KG1 (cell line): ENCODE measurements around the gene ARFGAP2.
"Not testable (repeated sequence)": the region's sequence is repeated elsewhere in the genome, so short reads cannot be mapped to it uniquely, and the experiment has no call there.

Experiments
- DNase-seq: peaks from one replicate; lab custom pipeline; 2025; lab: John Stamatoyannopoulos, UW

ARFGAP2 gene

DNA sequence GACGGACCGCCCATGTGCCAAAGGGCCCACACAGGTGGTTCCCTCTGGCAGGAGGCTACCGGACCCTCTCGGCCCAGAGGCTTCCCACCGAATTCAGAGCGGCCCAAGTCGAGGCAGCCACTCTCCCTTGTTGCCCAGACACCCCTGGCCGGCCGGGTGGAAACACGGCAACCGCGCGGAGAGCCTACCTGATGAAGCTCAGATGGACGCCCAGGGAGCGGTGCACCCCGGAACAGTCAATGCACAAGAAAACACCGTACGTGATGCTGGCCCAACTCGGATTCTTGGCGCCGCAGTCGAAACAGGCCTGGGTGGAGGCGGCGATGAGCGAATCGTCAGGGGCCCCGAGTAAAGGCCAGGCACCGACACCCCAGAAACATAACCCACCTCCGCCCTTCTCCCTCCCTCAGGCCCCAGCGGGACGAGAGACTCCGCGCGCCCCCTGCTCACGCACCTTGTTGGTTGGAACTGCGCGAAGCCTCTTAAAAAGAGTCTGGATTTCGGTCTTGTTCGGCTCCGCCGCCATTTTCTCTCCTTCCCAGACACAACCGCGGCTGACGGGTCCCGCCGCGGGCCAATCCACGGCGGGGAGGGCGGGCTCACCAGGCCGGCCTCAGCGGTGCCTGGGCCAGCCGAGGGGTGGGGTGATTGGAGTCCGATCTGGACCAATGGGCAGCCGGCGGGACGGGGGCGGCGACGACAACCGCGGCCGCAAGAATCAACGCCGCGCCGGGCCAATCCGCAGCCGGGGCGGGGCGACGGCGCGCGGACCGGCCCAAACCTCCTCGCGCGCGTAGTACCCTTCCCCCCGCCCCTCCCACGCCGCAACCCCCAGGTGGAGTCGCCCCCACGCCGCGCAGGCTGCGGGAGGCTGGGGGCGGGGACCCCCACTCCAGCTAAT lies at the start of gene ARFGAP2:
TSS of gene ARFGAP2 (minus strand) at position 552 of the 901 bp plus-strand sequence. CDS start at position 526, 26 bp downstream.
- peak; percentile 86 for DNase-seq

DNA sequence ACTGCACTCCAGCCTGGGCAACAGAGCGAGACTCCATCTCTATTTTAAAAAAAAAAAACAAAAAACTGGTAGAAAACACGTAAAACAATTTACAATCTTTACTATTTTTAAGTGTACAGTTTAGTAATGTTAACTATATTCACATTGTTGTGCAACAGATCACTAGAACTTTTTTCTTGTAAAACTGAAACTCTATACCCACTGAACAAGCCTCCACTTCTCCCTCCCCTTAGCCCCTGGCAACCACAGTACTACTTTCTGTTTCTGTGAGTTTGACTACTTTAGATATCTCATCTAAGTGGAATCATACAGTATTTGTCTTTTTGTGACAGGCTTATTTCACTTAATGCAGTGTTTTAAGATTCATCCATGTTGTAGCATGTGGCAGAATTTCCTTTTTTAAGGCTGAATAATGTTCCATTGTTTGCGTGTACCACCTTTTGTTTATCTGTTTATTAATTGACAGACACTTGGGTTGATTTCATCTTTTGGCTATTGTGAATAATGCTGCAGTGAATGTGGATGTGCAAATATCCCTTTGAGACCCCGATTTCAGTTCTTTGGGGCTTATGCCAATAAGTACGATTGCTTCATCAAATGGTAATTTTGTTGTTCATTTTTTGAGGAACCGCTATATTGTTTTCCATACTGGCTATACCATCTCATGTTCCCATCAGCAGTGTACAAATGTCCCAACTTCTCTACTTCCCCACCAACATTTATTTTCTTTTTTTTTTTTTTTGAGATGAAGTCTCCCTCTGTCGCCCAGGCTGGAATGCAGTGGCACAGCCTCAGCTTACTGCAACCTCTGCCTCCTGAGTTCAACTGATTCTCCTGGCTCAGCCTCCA lies 49.1 kb upstream of the ARFGAP2 start:
- DNase-seq: no peak

DNA sequence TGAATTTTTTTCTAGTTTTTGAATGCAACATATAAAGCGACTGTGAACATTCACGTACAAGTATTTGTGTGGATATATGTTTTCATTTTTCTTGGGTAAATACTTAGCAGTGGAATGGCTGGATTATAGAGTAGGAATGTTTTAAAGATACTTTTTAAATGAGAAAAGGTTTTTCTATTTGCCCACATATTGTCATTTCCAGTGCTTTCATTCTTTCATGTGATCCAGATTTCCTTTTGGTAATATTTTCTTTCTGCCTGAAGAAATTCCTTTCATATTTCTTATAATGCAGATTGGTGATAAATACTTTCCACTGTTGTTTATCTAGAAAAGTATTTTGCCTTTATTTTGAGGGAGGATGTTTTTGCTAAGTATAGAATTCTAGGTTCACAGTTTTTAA lies 46.0 kb upstream of the ARFGAP2 start:
- DNase-seq: no peak

DNA sequence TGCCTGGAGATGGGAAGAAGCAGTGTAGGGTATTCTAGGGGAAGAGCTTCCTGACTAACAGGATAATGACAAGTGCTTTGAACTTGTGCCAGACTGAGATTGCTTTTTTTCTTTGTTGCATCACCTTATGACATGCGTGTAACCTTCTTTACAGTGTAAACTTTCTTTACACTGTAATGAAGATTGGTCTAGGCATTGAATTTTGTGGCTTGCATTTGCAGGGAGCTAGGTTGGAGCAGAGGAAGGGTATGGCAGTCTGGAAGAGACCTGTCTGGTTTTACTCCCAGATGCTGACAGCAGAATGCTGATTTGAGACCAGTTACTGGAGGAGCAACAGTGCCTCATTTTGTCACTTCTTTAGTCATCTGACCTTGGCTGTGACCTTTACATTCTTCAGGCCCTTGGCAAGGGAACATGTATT lies 43.7 kb upstream of the ARFGAP2 start:
- no peak for DNase-seq

DNA sequence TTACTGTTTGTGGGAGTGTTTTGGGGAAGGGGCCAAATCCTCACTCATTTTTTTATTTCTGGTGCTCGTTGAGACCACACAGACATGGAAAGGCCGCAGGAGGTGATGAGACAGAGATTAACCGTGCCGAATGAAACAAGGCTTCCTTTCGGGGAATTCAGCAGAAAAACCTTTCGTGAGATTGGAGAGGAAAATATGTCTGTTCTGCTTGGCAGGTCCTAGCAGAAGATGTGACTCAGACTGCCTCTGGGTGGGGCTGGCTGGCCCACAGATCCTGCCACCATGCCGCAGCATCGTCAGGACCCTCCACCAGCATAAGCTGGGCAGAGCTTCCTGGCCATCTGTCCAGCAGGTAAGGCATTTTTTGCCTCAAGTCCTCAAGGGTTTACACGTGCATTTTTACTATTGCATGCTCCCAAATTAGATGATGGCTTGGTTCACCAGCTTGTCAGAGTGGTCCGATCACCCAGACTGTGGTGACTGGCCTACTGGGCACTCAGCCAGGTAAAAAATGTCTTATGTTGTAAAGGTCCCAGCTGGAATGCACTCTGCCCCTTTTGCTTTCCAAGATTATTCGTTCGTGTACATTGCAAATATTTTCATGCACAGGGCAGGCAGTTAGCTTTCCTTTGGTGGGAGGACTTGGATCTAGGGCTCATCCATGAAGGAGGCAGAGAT lies 39.6 kb upstream of the ARFGAP2 start:
- peak; percentile 56 for DNase-seq

DNA sequence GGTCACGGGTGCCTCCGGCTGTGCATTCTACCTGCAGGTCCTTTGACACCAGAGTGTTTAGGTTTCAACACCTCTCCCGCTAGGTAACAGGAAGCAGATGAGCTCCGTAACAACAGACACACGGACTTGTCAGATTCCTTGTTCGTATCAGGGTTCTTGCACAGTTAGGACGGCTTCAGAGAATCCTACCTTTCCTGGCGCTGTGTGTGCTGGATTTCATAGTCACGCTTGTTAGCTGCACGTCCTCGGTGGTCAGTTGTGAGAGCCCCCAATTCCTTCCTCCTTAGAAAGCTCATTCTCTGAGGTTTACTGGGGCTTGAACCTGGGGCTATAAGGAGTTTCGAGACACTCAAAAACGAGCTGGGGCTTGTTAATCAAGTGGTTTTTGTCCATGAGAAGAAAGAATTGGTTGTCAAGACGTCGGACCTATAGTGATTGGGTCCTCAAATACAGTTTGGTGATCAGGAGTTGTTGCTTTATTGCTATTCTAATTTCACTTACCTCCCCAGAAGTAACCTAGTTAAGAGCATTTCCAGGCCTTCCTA lies 38.8 kb upstream of the ARFGAP2 start:
- peak; percentile 69 for DNase-seq

DNA sequence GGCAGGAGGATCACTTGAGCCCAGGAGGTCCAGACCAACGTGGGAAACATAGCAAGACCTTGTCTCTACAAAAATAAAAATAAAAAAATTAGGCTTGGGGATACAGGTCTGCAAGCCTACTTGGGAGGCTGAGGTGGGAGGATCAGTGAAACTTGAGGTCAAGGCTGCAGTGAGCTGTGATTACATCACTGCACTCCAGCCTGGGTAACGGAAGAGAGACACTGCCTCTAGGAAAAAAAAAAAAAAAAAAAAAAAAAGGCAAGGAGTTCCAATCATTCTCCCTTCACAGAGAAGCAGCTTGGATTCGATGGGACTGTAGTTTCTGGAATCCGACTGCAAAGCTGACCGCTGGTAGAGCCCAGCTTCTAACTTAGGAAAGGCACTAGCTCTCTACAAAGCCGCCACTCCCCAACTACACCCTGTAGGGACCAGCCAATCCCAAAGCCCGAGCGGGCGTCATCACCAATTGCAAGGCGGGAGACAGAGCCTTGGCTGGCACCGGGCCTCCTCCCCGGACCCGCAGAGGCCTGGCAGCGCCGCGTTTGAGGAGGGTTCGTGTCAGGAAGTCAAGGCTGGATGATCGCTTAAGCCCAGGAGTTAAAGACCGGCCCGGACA lies 37.4 kb upstream of the ARFGAP2 start:
- DNase-seq: peak; percentile 46

DNA sequence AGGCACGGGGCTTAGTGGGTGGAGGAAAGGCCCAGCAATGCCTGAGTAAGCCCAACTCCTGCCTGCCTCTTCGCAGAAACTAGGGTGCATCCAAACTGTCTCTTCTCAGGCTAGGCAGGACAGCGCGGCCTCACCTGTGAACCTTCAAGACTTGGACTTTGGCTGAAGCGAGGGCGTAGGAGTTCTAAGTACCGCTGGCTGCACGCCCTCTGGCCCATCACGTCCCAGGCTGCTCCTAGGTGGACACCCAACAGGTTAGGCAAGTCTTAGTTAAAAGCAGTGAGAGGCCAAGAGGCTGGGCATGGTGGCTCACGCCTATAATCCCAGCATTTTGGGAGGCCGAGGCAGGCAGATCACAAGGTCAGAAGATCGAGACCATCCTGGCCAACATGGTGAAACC lies 36.3 kb upstream of the ARFGAP2 start:
- DNase-seq: no peak

DNA sequence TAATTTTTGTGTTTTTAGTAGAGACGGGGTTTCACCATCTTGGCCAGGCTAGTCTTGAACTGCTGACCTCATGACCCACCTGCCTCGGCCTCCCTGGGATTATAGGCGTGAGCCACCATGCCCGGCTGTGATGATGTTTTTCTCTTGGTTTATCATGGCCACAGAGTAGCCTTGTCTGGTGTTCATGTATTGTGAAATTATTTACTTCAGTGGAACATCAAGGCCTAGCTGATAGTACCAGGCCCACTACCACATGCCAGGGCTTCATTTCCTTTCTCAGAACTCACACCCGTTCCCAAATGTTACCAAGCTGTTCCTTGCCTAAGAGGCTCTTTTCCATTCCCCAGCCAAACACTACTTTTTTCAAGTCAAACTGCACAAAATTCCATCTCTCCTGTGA lies 31.9 kb upstream of the ARFGAP2 start:
- no peak for DNase-seq

DNA sequence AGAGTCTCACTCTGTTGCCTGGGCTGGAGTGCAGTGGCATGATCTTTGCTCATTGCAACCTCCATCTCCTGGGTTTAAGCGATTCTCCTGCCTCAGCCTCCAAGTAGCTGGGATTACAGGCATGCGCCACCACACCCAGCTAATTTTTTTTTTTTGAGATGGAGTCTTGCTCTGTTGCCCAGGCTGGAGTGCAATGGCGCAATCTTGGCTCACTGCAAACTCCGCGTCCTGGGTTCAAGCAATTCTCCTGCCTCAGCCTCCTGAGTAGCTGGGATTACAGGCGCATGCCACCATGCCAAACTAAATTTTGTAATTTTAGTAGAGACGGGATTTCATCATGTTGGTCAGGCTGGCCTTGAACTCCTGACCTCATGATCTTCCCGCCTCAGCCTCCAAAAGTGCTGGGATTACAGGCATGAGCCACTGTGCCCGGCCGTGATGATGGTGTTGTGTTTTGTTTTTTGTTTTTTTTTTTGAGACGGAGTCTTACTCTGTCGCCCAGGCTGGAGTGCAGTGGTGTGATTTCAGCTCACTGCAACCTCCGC lies 31.4 kb upstream of the ARFGAP2 start:
- not testable (repeated sequence) for DNase-seq

DNA sequence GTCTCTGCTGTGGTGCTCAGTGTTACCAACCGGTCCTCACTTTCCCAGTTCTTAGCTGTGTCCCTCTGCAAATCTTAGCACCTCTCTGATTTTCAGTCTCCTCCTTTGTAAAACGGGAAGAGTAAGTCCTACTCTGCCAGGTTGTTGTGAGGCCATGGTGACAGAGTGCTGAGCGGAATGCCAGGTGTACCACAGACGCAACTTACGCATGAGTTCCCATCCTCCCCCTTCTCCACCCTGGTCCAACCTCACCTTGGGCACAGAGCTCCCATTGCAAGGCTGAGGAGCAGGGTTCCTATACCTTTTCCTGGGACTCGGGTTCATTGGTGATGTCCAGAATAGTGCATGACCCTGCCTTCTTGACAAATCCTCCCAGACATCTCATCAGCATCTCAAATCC lies 30.8 kb upstream of the ARFGAP2 start:
- DNase-seq: no peak

DNA sequence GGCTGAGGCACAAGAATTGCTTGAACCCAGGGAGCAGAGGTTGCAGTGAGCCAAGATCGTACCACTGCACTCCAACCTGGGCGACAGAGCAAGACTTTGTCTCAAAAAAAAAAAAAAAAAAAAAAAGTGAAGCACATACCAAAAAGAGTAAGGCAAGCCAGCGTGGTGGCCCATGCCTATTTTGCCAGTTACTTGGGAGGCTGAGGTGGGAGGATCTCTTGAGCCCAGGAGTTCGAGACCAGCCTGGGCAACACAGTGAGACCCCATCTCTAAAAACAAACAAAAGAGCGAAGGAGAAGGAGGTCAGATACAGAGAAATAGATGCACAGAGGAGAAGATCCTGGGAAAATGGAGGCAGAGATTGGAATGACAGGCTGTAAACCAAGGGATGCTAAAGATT lies 29.9 kb upstream of the ARFGAP2 start:
- not testable (repeated sequence) for DNase-seq

DNA sequence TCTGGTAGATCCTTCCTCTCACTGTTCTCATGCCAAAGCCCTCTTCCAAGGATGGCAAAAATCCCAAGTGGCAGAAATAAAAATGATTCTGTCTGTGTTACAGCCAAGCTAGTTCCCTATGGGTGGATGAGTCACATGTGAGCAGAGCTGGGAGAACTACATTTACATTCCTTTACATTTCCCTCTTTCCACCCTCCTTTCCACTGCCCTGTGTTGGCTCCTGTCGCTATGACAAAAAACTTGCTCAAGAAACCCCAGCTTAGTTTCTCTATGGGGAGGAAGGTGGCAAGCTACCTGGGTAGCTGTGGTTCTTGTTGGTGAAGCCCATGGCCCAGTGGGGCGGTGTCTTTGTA lies 27.9 kb upstream of the ARFGAP2 start:
- DNase-seq: no peak

DNA sequence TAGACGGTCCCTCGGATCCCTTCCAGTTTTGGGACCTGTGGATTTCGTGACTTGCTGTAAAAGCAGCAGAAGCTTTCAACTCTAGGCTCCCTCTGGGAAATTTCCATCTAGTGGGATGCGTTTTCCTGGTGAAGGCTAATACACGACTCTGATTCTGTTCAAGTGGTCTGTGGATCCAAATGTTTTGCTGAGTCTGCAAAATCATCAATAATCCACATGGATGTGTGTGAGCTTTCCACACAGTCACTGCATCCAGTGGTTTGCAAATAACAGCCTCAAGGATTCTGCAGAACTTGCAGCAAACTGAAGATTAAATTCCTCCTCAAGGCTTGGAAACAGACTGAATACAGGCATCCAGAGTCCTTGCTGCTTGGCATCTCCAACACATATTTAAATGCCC lies 25.9 kb upstream of the ARFGAP2 start:
- no peak for DNase-seq

DNA sequence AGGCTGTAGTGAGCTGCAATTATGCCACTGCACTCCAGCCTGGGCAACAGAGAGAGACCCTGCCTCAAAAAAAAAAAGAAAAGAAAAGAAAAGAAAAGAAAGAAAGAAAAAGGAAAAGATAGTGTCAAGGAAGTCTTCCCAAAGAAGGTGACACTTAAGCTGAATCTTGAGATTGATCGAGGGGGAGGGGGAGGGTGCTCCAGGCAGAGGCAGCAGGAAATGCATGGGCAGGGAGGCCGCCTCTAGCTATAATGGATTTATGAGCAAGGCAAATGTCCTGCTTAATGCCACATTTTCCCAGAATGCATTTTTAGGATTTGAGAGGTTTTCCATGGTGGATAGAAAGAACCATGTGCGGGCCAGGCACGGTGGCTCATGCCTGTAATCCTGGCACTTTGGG lies 24.3 kb upstream of the ARFGAP2 start:
- DNase-seq: no peak

DNA sequence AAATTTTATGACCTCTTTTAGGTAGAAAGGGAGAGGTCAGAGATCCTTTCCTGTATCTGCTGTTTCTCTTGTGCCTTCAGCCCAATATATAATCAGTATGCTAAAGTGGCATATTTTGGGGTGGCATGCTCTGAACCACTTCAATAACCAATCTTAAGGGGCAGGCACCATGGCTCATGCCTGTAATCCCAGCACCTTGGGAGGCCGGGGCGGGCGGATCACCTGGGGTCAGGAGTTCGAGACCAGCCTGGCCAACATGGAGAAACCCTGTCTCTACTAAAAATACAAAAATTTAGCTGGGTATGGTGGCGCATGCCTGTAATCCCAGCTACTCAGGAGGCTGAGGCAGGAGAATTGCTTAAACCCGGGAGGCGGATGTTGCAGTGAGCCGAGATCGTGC lies 21.5 kb upstream of the ARFGAP2 start:
- not testable (repeated sequence) for DNase-seq

DNA sequence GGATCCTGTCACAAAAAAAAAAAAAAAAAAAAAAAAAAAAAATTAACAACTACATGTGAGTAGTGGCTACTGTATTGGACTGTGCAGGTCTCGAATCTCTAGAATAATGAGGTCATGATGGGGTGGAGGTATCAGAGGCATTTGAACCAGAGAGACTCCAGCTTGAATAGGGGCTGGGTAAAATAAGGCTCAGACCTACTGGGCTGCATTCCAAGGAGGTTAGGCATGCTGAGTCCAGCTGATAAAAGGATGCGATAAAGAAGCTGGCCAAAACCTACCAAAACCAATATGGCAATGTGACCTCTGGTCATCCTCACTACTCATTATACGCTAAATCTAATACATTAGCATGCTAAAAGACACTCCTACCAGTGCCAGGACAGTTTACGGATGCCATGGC lies 15.4 kb upstream of the ARFGAP2 start:
- no peak for DNase-seq

DNA sequence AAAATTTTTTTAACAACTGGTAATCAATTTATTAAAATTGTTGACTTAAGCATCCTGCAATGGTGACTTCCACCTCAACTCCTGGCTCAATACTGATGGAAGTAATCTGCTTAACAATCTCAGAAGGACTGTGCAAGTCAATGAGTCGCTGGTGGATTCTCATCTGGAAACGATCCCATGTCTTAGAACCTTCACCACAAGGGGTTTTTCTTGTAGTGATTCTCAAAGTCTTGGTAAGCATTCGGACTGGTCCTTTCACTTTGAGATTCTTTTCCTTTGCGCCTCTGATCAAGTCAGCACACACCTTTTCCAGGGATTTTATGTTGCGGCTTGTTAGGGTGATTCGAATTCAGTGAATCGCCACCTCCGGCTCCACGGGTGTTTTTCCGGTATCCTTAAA lies 14.5 kb upstream of the ARFGAP2 start:
- DNase-seq: not testable (repeated sequence)

DNA sequence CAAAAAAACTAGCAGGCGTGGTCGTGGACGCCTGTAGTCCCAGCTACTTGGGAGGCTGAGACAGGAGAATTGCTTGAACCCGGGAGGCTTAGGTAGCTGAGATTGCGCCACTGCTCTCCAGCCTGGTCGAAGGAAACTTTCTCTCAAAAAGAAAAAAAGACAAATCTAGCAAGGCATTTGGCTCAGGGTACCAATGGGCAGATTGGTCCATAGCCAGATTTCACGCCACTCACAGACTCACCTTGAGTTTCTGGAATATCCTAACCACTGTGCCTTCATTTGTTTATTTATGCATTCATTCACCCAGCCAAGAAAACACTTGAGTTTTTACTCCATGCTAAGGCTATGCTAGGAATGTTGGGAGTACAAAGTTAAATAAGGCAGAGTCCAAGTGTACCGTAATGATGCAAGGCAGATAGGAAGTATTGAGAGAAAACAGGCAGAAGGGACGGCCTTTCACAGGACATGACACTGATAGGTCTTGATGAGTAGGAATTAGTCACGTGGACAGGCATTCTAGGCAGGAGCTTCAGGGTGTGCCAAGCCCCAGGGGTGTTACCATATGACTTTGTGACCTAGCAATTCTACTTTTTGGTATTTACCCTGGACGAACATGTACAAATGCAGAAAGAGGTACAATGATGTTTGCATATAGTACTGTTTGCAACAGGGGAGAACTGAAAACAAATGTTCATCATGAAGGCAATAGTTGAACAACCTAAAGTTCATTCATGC lies 12.6 kb upstream of the ARFGAP2 start:
- DNase-seq: no peak

DNA sequence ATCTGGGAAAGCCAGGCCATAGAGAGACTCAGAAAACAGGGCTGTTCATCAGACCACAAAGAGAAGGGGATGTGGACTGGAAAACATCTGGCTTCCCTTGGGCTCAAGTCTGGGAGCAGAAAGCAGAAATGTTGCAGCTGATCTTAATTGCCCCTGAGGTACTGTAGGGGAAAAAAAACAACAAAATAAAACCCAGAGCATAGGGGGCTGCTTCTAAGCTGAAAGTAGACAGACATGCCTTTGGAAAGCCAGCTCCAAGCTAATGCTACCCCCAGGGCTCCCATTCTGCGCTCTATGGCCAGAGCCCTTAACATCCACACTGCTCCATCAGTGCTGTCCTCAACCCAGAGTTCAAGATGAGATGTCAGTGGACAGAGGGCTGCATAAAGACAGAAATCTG lies 11.6 kb upstream of the ARFGAP2 start:
- no peak for DNase-seq

DNA sequence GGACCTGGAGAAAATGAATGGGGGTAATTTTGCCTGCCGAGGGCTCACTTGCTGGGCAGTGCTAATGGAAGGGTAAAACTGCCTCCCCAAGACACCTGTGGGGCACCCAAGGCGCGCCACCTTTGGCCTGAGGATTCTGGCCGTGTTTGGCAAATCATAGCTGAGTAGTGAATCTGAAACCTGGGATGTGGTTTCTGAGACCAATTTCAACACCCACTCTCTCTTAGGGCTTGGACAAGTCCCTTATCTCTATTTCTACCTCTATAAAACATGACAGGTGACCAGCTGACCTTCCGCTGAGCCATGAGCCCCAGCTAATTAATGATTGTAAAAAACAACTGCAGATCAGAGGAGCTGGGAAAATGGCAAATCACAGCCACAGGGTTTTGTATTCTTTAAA lies 11.0 kb upstream of the ARFGAP2 start:
- no peak for DNase-seq
